Measurements from ENCODE around the gene TMEM253.

TMEM253 gene

DNA sequence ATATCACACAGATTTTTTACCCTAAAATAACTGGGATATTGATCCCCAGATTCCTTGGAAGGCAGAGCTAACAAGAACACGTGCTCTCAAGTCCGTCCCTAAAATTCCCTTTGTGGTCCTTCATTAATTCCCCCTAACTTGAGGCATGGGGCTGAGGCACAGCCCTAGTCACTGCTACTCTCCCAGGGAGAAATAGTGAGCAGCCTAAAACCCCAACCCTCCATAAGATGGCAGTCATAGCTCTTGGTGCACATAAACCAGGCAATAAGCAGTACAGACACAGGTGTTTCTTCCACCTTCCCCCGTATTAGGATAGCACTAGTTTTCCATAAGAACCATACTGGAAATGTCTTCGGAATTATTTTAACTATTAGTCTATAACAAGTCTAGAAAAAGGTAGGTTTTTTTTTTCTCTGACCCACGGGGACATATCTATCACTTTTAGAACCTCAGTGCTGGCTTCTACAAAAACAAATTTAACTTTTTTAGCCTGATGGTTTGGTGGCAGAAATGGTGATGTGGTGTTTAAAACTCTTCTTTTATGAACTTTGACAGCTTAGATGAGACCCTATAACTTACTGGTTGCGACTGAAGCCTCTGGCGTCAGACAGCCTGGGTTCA lies 33.9 kb upstream of the TMEM253 start:
- WGBS (ENCODE audit: extremely low coverage, insufficient coverage, insufficient read length), result no CpG with 5 or more reads among the region's 7 CpGs
- H3K23ac ChIP-seq (ENCODE audit: low read length), result no peak overlapping the region
- peaks cover 24% of the 10 kb centered on the region for H3K79me1 ChIP-seq (ENCODE audit: low read length)
- no peak overlapping the region for H2BK12ac ChIP-seq (ENCODE audit: low read length)
- no peak overlapping the region for H4K91ac ChIP-seq (ENCODE audit: low read depth, low read length)
- no peak overlapping the region for H2AFZ ChIP-seq (ENCODE audit: insufficient read depth, low read length, poor library complexity)
- H3K4me1 ChIP-seq (ENCODE audit: control insufficient read depth in 1 of 2, insufficient read depth in 2 of 2, low read length in 2 of 2), result peaks cover 12 to 16% of the 10 kb centered on the region in 2 experiments
- H3K9ac ChIP-seq (ENCODE audit: low read length), result no peak overlapping the region
- H3K14ac ChIP-seq (ENCODE audit: low read length), result no peak overlapping the region
- no peaks in the 10 kb centered on the region for H3K36me3 ChIP-seq (ENCODE audit: control insufficient read depth in 1 of 2, insufficient read depth in 2 of 2, low read length in 2 of 2)
- H3K18ac ChIP-seq (ENCODE audit: low read length), result no peak overlapping the region
- no peak for DNase-seq
- H2AK5ac ChIP-seq (ENCODE audit: low read length), result no peak overlapping the region
- H4K12ac ChIP-seq (ENCODE audit: low read depth, low read length), result no peak overlapping the region
- no peak overlapping the region for H4K8ac ChIP-seq (ENCODE audit: low read depth, low read length)
- H2BK120ac ChIP-seq (ENCODE audit: insufficient read depth, low read length, poor library complexity), result no peak overlapping the region
- H3K27ac ChIP-seq (ENCODE audit: low read depth, low read length), result no peak overlapping the region
- no peaks in the 10 kb centered on the region for H3K9me3 ChIP-seq (ENCODE audit: insufficient read depth, low read depth, low read length)
- H3K4me3 ChIP-seq (ENCODE audit: low read depth, low read length), result no peak overlapping the region
- no peak overlapping the region for H3K4ac ChIP-seq (ENCODE audit: low read depth, low read length)
- H3K27me3 ChIP-seq (ENCODE audit: insufficient read depth, low read length), result no peaks in the 10 kb centered on the region
- H3K4me2 ChIP-seq (ENCODE audit: low read length), result no peak overlapping the region
- H3K79me2 ChIP-seq (ENCODE audit: control insufficient read depth, insufficient read depth, low read length, poor library complexity), result peaks cover 10% of the 10 kb centered on the region
- no peak overlapping the region for H2BK5ac ChIP-seq (ENCODE audit: low read depth, low read length, poor library complexity)

DNA sequence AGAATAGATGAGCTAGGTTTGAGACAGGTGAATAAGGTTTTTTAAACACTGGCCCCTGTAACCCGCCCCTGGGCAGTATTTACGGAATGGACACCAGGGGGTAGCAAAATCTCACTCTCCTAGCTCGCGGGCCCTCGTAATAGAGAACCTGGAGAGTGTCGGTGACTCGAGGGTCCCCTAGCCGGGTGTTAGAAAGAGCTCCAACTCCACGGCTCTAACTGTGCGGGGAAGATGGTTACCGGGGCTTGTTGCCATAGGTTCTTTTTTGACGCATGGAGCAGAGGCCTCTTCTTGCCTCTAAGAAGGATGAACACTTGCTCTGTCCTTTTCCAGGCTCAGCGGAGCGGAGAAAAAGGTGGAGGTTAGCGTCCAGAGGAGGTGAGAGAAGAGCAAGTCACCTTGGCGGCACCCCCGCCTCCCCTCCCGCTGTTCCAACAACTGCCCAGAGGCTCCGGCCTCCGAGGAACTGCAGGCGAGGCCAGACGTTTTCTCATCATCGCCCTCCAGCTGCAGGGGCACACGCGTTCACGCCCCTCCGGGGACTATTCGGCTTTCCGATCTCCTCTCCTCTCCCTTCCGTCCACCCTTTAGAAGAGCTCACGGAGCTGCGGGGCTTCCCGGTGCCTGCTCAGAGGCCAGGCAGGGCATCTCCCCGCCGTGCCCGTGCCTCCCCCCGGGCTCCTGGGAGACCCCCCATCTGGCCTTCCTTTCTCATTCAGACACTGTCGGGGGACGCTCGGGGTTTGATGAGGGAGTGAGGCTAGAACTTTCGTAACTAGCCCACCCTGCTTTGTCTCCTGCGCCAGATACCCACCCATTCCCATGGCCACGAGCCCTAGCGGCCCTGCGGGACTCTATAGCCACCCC lies 32.1 kb upstream of the TMEM253 start:
- WGBS (ENCODE audit: extremely low coverage, insufficient coverage, insufficient read length), result no CpG with 5 or more reads among the region's 45 CpGs
- Histone ChIP-seq H3K9me3 (ENCODE audit: insufficient read depth, low read depth, low read length) (no peaks in the 10 kb centered on the region), H2BK12ac (ENCODE audit: low read length) (peak overlapping the region; percentile 25)

DNA sequence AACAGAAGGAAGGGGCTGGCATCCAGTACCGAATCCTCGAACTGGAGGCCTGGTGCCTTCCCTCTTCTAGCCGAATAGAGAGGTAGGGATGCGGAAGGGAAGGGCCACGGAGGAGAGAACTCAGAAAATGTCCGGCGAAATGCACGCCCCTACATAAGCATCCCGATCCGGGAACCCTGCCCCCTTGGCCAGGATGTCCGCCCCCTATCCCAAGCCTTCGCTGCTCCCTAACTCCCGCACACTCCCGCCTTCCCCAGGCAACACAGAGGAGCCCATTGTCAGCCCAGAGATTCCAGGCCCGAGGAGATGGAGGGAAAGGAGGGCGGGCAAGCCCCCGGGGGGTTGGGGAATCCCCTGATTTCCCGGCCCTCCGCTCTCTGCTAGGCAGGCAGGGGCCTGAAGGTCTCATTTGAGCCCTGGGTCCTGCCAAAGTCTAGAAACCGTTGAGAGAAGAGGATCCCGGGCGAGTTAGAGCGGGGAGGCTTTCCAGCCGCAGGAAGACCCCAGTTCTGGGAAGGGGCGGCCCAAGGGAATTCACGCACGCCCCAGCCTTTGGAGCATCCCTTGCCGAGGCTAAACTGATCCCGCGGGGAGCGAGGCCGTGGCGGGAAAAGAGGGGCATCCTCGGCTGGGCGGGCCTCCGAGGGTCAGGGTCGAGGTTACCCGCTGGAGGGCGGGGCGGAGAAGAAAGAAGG lies 31.3 kb upstream of the TMEM253 start:
- no peak overlapping the region for H3K23ac ChIP-seq (ENCODE audit: low read length)
- peak overlapping the region; percentile 3 for H3K4ac ChIP-seq (ENCODE audit: low read depth, low read length)
- peak overlapping the region; percentile 87 for H3K14ac ChIP-seq (ENCODE audit: low read length)
- peak overlapping the region; percentile 97 for H3K4me2 ChIP-seq (ENCODE audit: low read length)
- peaks cover 15 to 17% of the 10 kb centered on the region in 2 experiments for H3K36me3 ChIP-seq (ENCODE audit: control insufficient read depth in 1 of 2, insufficient read depth in 2 of 2, low read length in 2 of 2)
- DNase-seq, result peak in 1 of 2 donors; percentile 47
- no peak overlapping the region for H2AFZ ChIP-seq (ENCODE audit: insufficient read depth, low read length, poor library complexity)
- H3K9ac ChIP-seq (ENCODE audit: low read length), result peak overlapping the region; percentile 45
- H3K18ac ChIP-seq (ENCODE audit: low read length), result peak overlapping the region; percentile 85
- peak overlapping the region; percentile 3 for H4K12ac ChIP-seq (ENCODE audit: low read depth, low read length)
- H3K79me1 ChIP-seq (ENCODE audit: low read length), result peaks cover 24% of the 10 kb centered on the region
- H2BK120ac ChIP-seq (ENCODE audit: insufficient read depth, low read length, poor library complexity), result peak overlapping the region; percentile 20
- peaks cover 15 to 18% of the 10 kb centered on the region in 2 experiments for H3K4me1 ChIP-seq (ENCODE audit: control insufficient read depth in 1 of 2, insufficient read depth in 2 of 2, low read length in 2 of 2)
- peak overlapping the region; percentile 82 for H3K4me3 ChIP-seq (ENCODE audit: low read depth, low read length)
- H2BK12ac ChIP-seq (ENCODE audit: low read length), result peak overlapping the region; percentile 73
- H3K9me3 ChIP-seq (ENCODE audit: insufficient read depth, low read depth, low read length), result no peaks in the 10 kb centered on the region
- H3K27me3 ChIP-seq (ENCODE audit: insufficient read depth, low read length), result no peaks in the 10 kb centered on the region
- peak overlapping the region; percentile 94 for H4K91ac ChIP-seq (ENCODE audit: low read depth, low read length)
- H2BK5ac ChIP-seq (ENCODE audit: low read depth, low read length, poor library complexity), result peak overlapping the region; percentile 19
- peaks cover 10% of the 10 kb centered on the region for H3K79me2 ChIP-seq (ENCODE audit: control insufficient read depth, insufficient read depth, low read length, poor library complexity)
- H3K27ac ChIP-seq (ENCODE audit: low read depth, low read length), result peak overlapping the region; percentile 35
- peak overlapping the region; percentile 77 for H2AK5ac ChIP-seq (ENCODE audit: low read length)
- H4K8ac ChIP-seq (ENCODE audit: low read depth, low read length), result peak overlapping the region; percentile 77
- no CpG with 5 or more reads among the region's 40 CpGs for WGBS (ENCODE audit: extremely low coverage, insufficient coverage, insufficient read length)

More for the DNA sequence above, 32.1 kb upstream of the TMEM253 start:
- Histone ChIP-seq H3K14ac (ENCODE audit: low read length) (peak overlapping the region; percentile 22), H3K27me3 (ENCODE audit: insufficient read depth, low read length) (no peaks in the 10 kb centered on the region), H3K23ac (ENCODE audit: low read length) (no peak overlapping the region), H4K8ac (ENCODE audit: low read depth, low read length) (peak overlapping the region; percentile 77), H2BK120ac (ENCODE audit: insufficient read depth, low read length, poor library complexity) (peak overlapping the region; percentile 20), H3K4me3 (ENCODE audit: low read depth, low read length) (no peak overlapping the region), H3K27ac (ENCODE audit: low read depth, low read length) (no peak overlapping the region), H3K79me1 (ENCODE audit: low read length) (peaks cover 24% of the 10 kb centered on the region), H3K79me2 (ENCODE audit: control insufficient read depth, insufficient read depth, low read length, poor library complexity) (peaks cover 10% of the 10 kb centered on the region), H3K4me1 (ENCODE audit: control insufficient read depth in 1 of 2, insufficient read depth in 2 of 2, low read length in 2 of 2) (peaks cover 15 to 18% of the 10 kb centered on the region in 2 experiments), H3K36me3 (ENCODE audit: control insufficient read depth in 1 of 2, insufficient read depth in 2 of 2, low read length in 2 of 2) (peaks cover 7 to 10% of the 10 kb centered on the region in 2 experiments), H3K4ac (ENCODE audit: low read depth, low read length) (no peak overlapping the region), H4K91ac (ENCODE audit: low read depth, low read length) (peak overlapping the region; percentile 94), H4K12ac (ENCODE audit: low read depth, low read length) (no peak overlapping the region), H2BK5ac (ENCODE audit: low read depth, low read length, poor library complexity) (no peak overlapping the region), H2AFZ (ENCODE audit: insufficient read depth, low read length, poor library complexity) (no peak overlapping the region), H3K18ac (ENCODE audit: low read length) (peak overlapping the region; percentile 18), H2AK5ac (ENCODE audit: low read length) (no peak overlapping the region), H3K4me2 (ENCODE audit: low read length) (peak overlapping the region; percentile 97), H3K9ac (ENCODE audit: low read length) (peak overlapping the region; percentile 1)
- DNase-seq, result peak; percentile 46 to 72

DNA sequence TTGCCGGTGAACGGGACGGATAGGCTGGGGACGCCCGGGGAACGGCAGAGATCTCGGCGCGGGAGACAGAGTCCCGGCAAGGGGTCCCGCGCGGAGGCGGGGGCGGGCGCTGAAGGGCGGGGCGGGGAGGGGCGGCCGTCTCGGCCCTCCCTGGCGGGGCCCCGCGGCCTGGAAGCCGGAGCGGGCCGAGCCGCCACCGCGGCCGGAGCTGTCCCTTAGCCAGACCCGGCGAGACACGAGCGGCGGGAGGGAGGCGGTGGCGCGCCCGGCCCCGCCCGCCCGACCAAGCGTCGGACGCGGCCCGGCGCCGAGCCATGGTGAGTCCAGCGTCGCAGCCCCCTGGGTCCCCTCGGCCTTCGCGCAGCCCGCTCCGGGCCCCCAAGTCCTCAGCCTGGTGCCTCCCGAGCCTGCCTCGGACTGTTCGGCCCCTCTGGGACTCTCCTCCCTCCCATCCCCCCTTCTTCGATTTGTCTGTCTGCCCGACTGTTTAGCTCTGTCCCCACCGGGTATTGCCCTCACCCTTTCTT lies 30.7 kb upstream of the TMEM253 start, which contains the start of gene ARHGEF40:
Gene ARHGEF40 (plus strand): TSS at position 222 of the 527 bp plus-strand sequence. CDS start 93 bp downstream, at position 315.
- peak within 1 kb of the TSS; percentile 23 for H3K23ac ChIP-seq (ENCODE audit: low read length)
- H3K36me3 ChIP-seq (ENCODE audit: control insufficient read depth in 1 of 2, insufficient read depth in 2 of 2, low read length in 2 of 2), result peaks cover 21 to 23% of the 10 kb centered on the region in 2 experiments
- H2BK5ac ChIP-seq (ENCODE audit: low read depth, low read length, poor library complexity), result peak within 1 kb of the TSS; percentile 96
- H3K4me1 ChIP-seq (ENCODE audit: control insufficient read depth in 1 of 2, insufficient read depth in 2 of 2, low read length in 2 of 2), result peaks cover 15 to 18% of the 10 kb centered on the region in 2 experiments
- no peaks in the 10 kb centered on the region for H3K27me3 ChIP-seq (ENCODE audit: insufficient read depth, low read length)
- peak within 1 kb of the TSS; percentile 91 for H3K14ac ChIP-seq (ENCODE audit: low read length)
- H3K4ac ChIP-seq (ENCODE audit: low read depth, low read length), result peak within 1 kb of the TSS; percentile 77
- peak within 1 kb of the TSS; percentile 81 for H2BK12ac ChIP-seq (ENCODE audit: low read length)
- H3K9ac ChIP-seq (ENCODE audit: low read length), result peak within 1 kb of the TSS; percentile 87
- H2AK5ac ChIP-seq (ENCODE audit: low read length), result peak within 1 kb of the TSS; percentile 95
- peak within 1 kb of the TSS; percentile 96 for H2BK120ac ChIP-seq (ENCODE audit: insufficient read depth, low read length, poor library complexity)
- H3K79me2 ChIP-seq (ENCODE audit: control insufficient read depth, insufficient read depth, low read length, poor library complexity), result peaks cover 10% of the 10 kb centered on the region
- WGBS (ENCODE audit: extremely low coverage, insufficient coverage, insufficient read length), result no CpG with 5 or more reads among the region's 63 CpGs
- H3K27ac ChIP-seq (ENCODE audit: low read depth, low read length), result peak within 1 kb of the TSS; percentile 99
- H3K9me3 ChIP-seq (ENCODE audit: insufficient read depth, low read depth, low read length), result no peaks in the 10 kb centered on the region
- peak; percentile 29 to 69 for DNase-seq
- peak within 1 kb of the TSS; percentile 82 for H3K4me3 ChIP-seq (ENCODE audit: low read depth, low read length)
- H3K79me1 ChIP-seq (ENCODE audit: low read length), result peaks cover 24% of the 10 kb centered on the region
- peak within 1 kb of the TSS; percentile 88 for H3K18ac ChIP-seq (ENCODE audit: low read length)
- peak within 1 kb of the TSS; percentile 82 for H2AFZ ChIP-seq (ENCODE audit: insufficient read depth, low read length, poor library complexity)
- H4K8ac ChIP-seq (ENCODE audit: low read depth, low read length), result peak within 1 kb of the TSS; percentile 91
- H4K91ac ChIP-seq (ENCODE audit: low read depth, low read length), result peak within 1 kb of the TSS; percentile 99
- peak within 1 kb of the TSS; percentile 84 for H4K12ac ChIP-seq (ENCODE audit: low read depth, low read length)
- H3K4me2 ChIP-seq (ENCODE audit: low read length), result peak within 1 kb of the TSS; percentile 97
